HUES6 (cell line): ENCODE results near the gene TNIK.

Experiments
- H3K27ac ChIP-seq: 2 replicates; pipeline ENCODE4 v1.7.0; 2013; ENCODE audit warnings: low read depth, mild to moderate bottlenecking, low read length, inconsistent platforms
- H3K27me3 ChIP-seq: 2 replicates; pipeline ENCODE4 v1.6.1; 2013; ENCODE audit warnings: low read length; ENCODE audit not compliant: control insufficient read depth, insufficient read depth
- H3K36me3 ChIP-seq: 2 replicates; pipeline ENCODE4 v1.6.1; 2013; ENCODE audit warnings: low read length; ENCODE audit not compliant: control insufficient read depth, insufficient read depth
- H3K4me1 ChIP-seq: 2 replicates; pipeline ENCODE4 v1.6.1; 2013; ENCODE audit warnings: low read length; ENCODE audit not compliant: control insufficient read depth, insufficient read depth
- H3K4me3 ChIP-seq: 2 replicates; pipeline ENCODE4 v1.5.1; 2013; ENCODE audit warnings: low read depth, low read length
- H3K9ac ChIP-seq: one replicate; pipeline ENCODE4 v1.6.1; 2013; ENCODE audit warnings: mild to moderate bottlenecking, low read length
- H3K9me3 ChIP-seq: 2 replicates; pipeline ENCODE4 v1.6.1; 2013; ENCODE audit warnings: low read depth, low read length; ENCODE audit not compliant: control insufficient read depth, insufficient read depth

The TNIK gene

GRCh38 chr3:171226794-171227193 is 233.4 kb downstream of the TNIK start:
- H3K4me3 ChIP-seq, result no peak overlapping the region
- peaks cover 3% of the 10 kb centered on the region; the same call in 1 of the 2 replicates for H3K36me3 ChIP-seq
- no peak overlapping the region for H3K9ac ChIP-seq
- no peak overlapping the region for H3K27ac ChIP-seq
- 0 out of 2 replicates have a peak, but pooled peaks cover 2% of the 10 kb centered on the region for H3K4me1 ChIP-seq
- H3K9me3 ChIP-seq, result peaks cover 3% of the 10 kb centered on the region; the same call in 1 of the 2 replicates
- H3K27me3 ChIP-seq, result no peaks in the 10 kb centered on the region

GRCh38 chr3:171225708-171226107 is 234.5 kb downstream of the TNIK start:
- Histone ChIP-seq H3K9me3 (peaks cover 3% of the 10 kb centered on the region; the same call in 1 of the 2 replicates), H3K36me3 (peaks cover 3% of the 10 kb centered on the region; the same call in 1 of the 2 replicates), H3K4me1 (no peaks in the 10 kb centered on the region), H3K27ac (no peak overlapping the region), H3K27me3 (no peaks in the 10 kb centered on the region), H3K9ac (no peak overlapping the region), H3K4me3 (no peak overlapping the region)

DNA sequence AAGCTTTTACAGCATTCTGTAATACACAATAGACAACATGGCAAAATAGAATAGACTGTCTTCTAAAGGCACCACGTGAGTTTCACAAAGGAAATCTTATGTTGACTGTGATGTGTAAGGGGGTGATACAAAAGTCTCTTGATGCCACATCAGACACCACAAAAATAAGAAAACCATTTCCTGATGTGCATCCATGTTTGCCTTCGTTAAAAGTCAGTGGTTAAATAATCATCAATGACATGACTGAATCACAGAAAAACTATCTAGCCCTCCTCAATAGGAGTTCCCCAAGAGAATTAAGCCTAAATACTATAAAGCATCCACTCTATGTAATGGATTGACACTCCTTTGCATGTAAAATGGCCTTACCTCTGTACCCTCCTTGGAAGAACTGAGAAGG is 235.0 kb downstream of the TNIK start:
- no peak overlapping the region for H3K9ac ChIP-seq
- no peaks in the 10 kb centered on the region for H3K4me1 ChIP-seq
- H3K36me3 ChIP-seq, result peaks cover 3% of the 10 kb centered on the region; the same call in 1 of the 2 replicates
- no peaks in the 10 kb centered on the region for H3K27me3 ChIP-seq
- peaks cover 3% of the 10 kb centered on the region; the same call in 1 of the 2 replicates for H3K9me3 ChIP-seq
- no peak overlapping the region for H3K4me3 ChIP-seq
- H3K27ac ChIP-seq, result no peak overlapping the region

DNA sequence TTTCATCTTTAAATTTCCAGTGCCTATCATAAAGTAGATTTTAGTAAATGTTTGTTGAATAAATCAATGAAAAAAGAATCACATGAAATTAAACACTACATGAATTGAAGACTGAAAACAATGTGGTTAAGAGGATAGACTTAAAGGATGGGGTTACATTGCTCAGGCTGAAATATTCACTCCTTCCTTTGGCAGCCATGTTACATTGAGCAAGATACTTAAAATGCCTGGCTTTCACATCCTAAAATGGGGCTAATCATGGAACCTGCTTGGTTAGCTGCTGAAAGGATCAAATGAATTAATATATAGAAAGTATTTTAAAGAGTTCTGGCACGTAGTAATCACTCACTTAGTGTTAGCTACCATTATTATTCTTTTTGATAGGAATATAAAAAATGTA is 236.8 kb downstream of the TNIK start:
- H3K9me3 ChIP-seq, result peaks cover 3% of the 10 kb centered on the region; the same call in 1 of the 2 replicates
- H3K36me3 ChIP-seq, result peaks cover 3% of the 10 kb centered on the region; the same call in 1 of the 2 replicates
- no peak overlapping the region for H3K27ac ChIP-seq

DNA sequence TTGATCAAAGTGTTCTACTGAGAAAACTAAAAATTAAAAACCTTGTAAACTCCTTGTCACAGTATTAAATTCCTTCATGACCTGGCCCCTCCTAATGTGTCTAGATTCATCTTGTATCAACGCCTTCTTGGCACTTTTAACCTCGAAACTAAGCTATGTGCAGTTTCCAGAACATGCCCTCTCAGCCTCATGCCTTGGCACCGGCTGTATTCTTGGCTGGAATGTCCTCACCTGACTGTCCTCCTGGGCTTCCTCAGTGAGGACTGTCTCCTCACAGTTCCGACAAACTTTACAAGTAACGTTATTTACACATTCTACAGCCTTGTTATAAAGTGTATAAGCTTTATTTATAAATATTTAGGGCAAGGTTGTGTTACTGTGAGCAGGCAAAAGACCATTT is 237.2 kb downstream of the TNIK start:
- Histone ChIP-seq H3K27ac (no peak overlapping the region), H3K27me3 (no peaks in the 10 kb centered on the region), H3K4me1 (no peaks in the 10 kb centered on the region), H3K9me3 (peaks cover 3% of the 10 kb centered on the region; the same call in 1 of the 2 replicates), H3K4me3 (no peak overlapping the region), H3K36me3 (peaks cover 3% of the 10 kb centered on the region; the same call in 1 of the 2 replicates), H3K9ac (no peak overlapping the region)

More for the DNA sequence above, 236.8 kb downstream of the TNIK start:
- Histone ChIP-seq H3K27me3 (no peaks in the 10 kb centered on the region), H3K4me3 (no peak overlapping the region), H3K9ac (no peak overlapping the region), H3K4me1 (no peaks in the 10 kb centered on the region)

DNA sequence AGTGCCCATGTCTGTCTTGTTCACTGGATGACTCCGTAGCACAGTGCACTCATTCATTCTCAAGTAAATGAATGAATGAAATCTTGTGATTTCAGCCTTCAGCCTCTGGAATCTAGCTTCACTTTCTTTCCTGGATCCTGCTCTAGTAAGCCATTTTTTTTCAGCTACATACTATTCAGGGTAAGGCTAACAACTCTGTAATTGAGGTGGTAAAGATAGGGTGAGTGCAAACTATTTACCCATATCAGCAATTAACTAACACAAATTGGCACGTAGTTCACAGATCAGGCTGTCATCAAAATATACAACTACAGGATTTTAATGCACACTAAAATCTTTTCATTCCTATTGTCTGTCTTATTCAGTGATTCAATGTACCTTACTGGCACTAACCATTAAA is 238.6 kb downstream of the TNIK start:
- H3K9me3 ChIP-seq, result peaks cover 3% of the 10 kb centered on the region; the same call in 1 of the 2 replicates
- no peak overlapping the region for H3K4me3 ChIP-seq
- no peak overlapping the region for H3K9ac ChIP-seq
- no peak overlapping the region for H3K27ac ChIP-seq
- H3K27me3 ChIP-seq, result no peaks in the 10 kb centered on the region
- peaks cover 3% of the 10 kb centered on the region; the same call in 1 of the 2 replicates for H3K36me3 ChIP-seq
- no peaks in the 10 kb centered on the region for H3K4me1 ChIP-seq

DNA sequence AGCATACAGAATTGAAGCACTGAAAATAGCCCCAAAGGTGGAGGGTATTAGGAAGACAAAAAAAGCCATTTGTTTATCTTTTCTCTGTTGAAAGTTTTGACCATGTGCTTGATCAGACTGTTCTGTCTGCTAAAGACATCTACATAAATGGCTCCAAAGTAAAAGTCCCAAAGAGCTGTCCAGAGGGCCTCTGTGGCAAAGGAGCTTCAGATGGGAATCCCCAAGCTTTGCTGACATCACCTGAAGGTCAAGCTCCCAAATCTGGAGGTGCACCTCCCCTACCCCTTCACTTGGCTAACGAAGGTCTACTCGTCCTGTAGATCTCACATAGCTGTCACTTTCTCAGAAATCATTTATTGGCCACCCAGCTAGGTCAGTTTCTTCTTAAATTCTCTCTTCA is 239.1 kb downstream of the TNIK start:
- H3K9me3 ChIP-seq, result peaks cover under 1% of the 10 kb centered on the region; the same call in 1 of the 2 replicates
- H3K27me3 ChIP-seq, result no peaks in the 10 kb centered on the region
- no peak overlapping the region for H3K9ac ChIP-seq
- H3K36me3 ChIP-seq, result peaks cover under 1% of the 10 kb centered on the region; the same call in 1 of the 2 replicates
- H3K27ac ChIP-seq, result no peak overlapping the region
- H3K4me3 ChIP-seq, result no peak overlapping the region
- no peaks in the 10 kb centered on the region for H3K4me1 ChIP-seq

- no peaks in the 10 kb centered on the region for H3K4me1 ChIP-seq
- no peak overlapping the region for H3K4me3 ChIP-seq
- H3K9me3 ChIP-seq, result no peaks in the 10 kb centered on the region
These were observed 240.9 kb downstream of the TNIK start for GRCh38 chr3:171219258-171219657.

GRCh38 chr3:171218069-171218468 is 242.1 kb downstream of the TNIK start:
- Histone ChIP-seq H3K27ac (no peak overlapping the region), H3K4me1 (no peaks in the 10 kb centered on the region), H3K4me3 (no peak overlapping the region), H3K36me3 (no peaks in the 10 kb centered on the region), H3K9me3 (no peaks in the 10 kb centered on the region), H3K9ac (no peak overlapping the region), H3K27me3 (no peaks in the 10 kb centered on the region)

More at GRCh38 chr3:171219258-171219657, 240.9 kb downstream of the TNIK start:
- Histone ChIP-seq H3K27ac (no peak overlapping the region), H3K9ac (no peak overlapping the region), H3K36me3 (no peaks in the 10 kb centered on the region), H3K27me3 (no peaks in the 10 kb centered on the region)

- H3K27me3 ChIP-seq, result no peaks in the 10 kb centered on the region
- no peaks in the 10 kb centered on the region for H3K9me3 ChIP-seq
- no peak overlapping the region for H3K27ac ChIP-seq
- no peaks in the 10 kb centered on the region for H3K4me1 ChIP-seq
- no peak overlapping the region for H3K9ac ChIP-seq
- no peak overlapping the region for H3K4me3 ChIP-seq
- no peaks in the 10 kb centered on the region for H3K36me3 ChIP-seq
These were observed 246.3 kb downstream of the TNIK start for GRCh38 chr3:171213907-171214306.

- no peak overlapping the region for H3K9ac ChIP-seq
- no peaks in the 10 kb centered on the region for H3K27me3 ChIP-seq
- H3K9me3 ChIP-seq, result no peaks in the 10 kb centered on the region
- H3K27ac ChIP-seq, result no peak overlapping the region
- 0 out of 2 replicates have a peak, but pooled peaks cover 3% of the 10 kb centered on the region for H3K4me1 ChIP-seq
- no peaks in the 10 kb centered on the region for H3K36me3 ChIP-seq
- no peak overlapping the region for H3K4me3 ChIP-seq
These were observed 247.0 kb downstream of the TNIK start for GRCh38 chr3:171213178-171213577.
